Measurements from ENCODE around the gene NME7. TPM values are rescaled to one million over a fixed set of nuclear protein-coding genes. Genes with fewer than 3 reads are reported as not detected.

The NME7 gene
- polyA plus RNA-seq, 1 of the 3 experiments (the other 2 are of a cell fraction): 13.7 TPM

DNA sequence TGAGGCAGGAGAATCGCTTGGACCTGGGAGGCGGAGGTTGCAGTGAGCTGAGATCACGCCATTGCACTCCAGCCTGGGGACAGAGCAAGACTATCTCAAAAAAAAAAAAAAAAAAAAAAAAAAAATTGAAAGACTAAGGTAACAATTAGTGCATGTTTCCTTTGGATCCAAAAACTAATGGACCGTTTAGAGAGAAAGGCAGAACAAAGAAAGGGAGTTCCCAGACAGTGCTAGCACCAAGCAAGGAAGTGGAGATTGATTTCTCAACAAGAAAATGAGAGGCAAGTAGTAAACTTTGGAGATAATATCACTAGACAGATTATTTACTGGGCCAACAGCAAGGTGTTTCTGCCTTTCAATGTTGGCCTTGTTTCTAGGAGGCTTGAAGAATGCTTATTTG, 236.9 kb downstream of the NME7 start:
- H3K9me3 ChIP-seq: no peaks in the 10 kb centered on the region
- no peak overlapping the region for H3K4me2 ChIP-seq
- TF ChIP-seq TEAD4 (IDR thresholded peaks at IDR 0.05; ENCODE audit: borderline replicate concordance, insufficient read depth) (no peak), RAD21 (IDR thresholded peaks at IDR 0.05; ENCODE audit: low read length) (no peak), GABPA (IDR thresholded peaks at IDR 0.05; ENCODE audit: low read depth) (no peak), FOSL2 (IDR thresholded peaks at IDR 0.05; ENCODE audit: borderline replicate concordance, low read depth) (no peak), MEF2A (IDR thresholded peaks at IDR 0.05; ENCODE audit: borderline replicate concordance, low read depth) (no peak), YY1 (IDR thresholded peaks at IDR 0.05; ENCODE audit: low read depth) (no peak), TAF1 (IDR thresholded peaks at IDR 0.05; ENCODE audit: borderline replicate concordance, low read depth, low read length) (no peak)
- TF ChIP-seq, protein P1, sequence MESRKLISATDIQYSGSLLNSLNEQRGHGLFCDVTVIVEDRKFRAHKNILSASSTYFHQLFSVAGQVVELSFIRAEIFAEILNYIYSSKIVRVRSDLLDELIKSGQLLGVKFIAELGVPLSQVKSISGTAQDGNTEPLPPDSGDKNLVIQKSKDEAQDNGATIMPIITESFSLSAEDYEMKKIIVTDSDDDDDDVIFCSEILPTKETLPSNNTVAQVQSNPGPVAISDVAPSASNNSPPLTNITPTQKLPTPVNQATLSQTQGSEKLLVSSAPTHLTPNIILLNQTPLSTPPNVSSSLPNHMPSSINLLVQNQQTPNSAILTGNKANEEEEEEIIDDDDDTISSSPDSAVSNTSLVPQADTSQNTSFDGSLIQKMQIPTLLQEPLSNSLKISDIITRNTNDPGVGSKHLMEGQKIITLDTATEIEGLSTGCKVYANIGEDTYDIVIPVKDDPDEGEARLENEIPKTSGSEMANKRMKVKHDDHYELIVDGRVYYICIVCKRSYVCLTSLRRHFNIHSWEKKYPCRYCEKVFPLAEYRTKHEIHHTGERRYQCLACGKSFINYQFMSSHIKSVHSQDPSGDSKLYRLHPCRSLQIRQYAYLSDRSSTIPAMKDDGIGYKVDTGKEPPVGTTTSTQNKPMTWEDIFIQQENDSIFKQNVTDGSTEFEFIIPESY (IDR thresholded peaks at IDR 0.05; ENCODE audit: borderline replicate concordance, low read depth): no peak
- H3K9ac ChIP-seq: no peak overlapping the region
- no peak overlapping the region for H2AFZ ChIP-seq (ENCODE audit: low read depth)
- H3K36me3 ChIP-seq (replicated peaks in 1 of 2; ENCODE audit: control insufficient read depth in 1 of 2, insufficient read depth in 2 of 2, low read length in 1 of 2): peaks cover 76 to 91% of the 10 kb centered on the region in 2 experiments
- no peak overlapping the region; a peak in 1 of 4 replicates for H3K27ac ChIP-seq (ENCODE audit: low read depth in 2 of 2, low read length in 1 of 2)
- POLR2A ChIA-PET: no interaction called here
- peaks cover 15% of the 10 kb centered on the region for H3K79me2 ChIP-seq (ENCODE audit: insufficient read depth)
- peaks cover 0 to 5% of the 10 kb centered on the region in 2 experiments; a peak in 2 of 4 replicates for H3K4me1 ChIP-seq (ENCODE audit: control insufficient read depth in 1 of 2, insufficient read depth in 2 of 2, low read depth in 1 of 2, low read length in 1 of 2)
- no peaks in the 10 kb centered on the region for H4K20me1 ChIP-seq (ENCODE audit: insufficient read depth)
- H3K27me3 ChIP-seq (ENCODE audit: insufficient read depth): no peaks in the 10 kb centered on the region
- H3K4me3 ChIP-seq (ENCODE audit: low read depth in 2 of 2, low read length in 1 of 2): no peak overlapping the region
- CTCF ChIA-PET: interaction anchor here (1.1 to 1.5 kb wide), 2 partner anchors 15 to 218 kb away, joined by 3 read pairs; no protein-coding TSS in a partner anchor
- 97% methylated on average over 4 of the region's 4 CpGs for WGBS (ENCODE audit: low lambda C conversion rate)
- no peak for DNase-seq
- no peaks in the 10 kb centered on the region for H3K9me2 ChIP-seq
- H3F3A ChIP-seq (replicated peaks; ENCODE audit: insufficient read depth): peaks cover 16% of the 10 kb centered on the region

DNA sequence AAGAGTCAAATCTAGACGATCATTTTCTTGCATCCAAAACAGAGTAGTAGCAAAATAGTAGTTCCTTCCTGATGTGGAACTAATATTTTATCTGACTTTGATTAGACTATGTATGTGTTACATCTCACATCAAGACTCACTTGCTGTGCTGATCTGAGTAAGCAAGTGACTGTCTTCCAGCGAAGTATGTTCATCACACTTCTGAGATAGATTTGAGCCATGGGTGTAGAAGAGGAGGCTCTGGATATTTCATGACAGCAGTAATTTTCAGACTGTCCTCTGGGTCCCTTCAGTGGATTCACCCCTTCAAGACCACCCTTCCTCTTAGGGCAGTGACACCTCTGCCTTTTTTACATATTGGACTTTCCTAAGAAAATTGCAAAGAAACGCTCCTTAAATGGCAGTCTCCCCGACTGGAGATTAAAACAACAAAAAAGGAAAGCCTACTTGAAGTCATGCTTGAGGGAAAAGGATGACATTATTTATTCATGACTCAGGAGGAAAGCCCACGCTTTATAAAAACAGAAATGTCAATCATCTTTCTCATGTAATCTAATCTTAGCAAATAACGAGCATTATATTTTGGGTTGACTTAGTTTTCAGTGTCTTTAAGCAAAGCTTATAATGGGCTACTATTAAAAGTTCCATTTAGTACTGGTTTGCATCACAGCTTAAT, 238.3 kb downstream of the NME7 start:
- Histone ChIP-seq H3F3A (replicated peaks; ENCODE audit: insufficient read depth) (peaks cover 16% of the 10 kb centered on the region), H3K9me3 (no peaks in the 10 kb centered on the region), H3K4me2 (no peak overlapping the region), H3K36me3 (replicated peaks in 1 of 2; ENCODE audit: control insufficient read depth in 1 of 2, insufficient read depth in 2 of 2, low read length in 1 of 2) (peaks cover 69 to 95% of the 10 kb centered on the region in 2 experiments), H3K4me1 (ENCODE audit: control insufficient read depth in 1 of 2, insufficient read depth in 2 of 2, low read depth in 1 of 2, low read length in 1 of 2) (peaks cover 0 to 7% of the 10 kb centered on the region in 2 experiments; a peak in 2 of 4 replicates), H3K4me3 (ENCODE audit: low read depth in 2 of 2, low read length in 1 of 2) (no peak overlapping the region), H3K27ac (ENCODE audit: low read depth in 2 of 2, low read length in 1 of 2) (no peak overlapping the region; a peak in 2 of 4 replicates), H3K79me2 (ENCODE audit: insufficient read depth) (peaks cover 17% of the 10 kb centered on the region), H4K20me1 (ENCODE audit: insufficient read depth) (no peaks in the 10 kb centered on the region), H2AFZ (ENCODE audit: low read depth) (no peak overlapping the region), H3K9me2 (no peaks in the 10 kb centered on the region), H3K27me3 (ENCODE audit: insufficient read depth) (no peaks in the 10 kb centered on the region), H3K9ac (no peak overlapping the region)
- no peak for DNase-seq
- ChIA-PET CTCF (no interaction called here), POLR2A (no interaction called here)
- 73% methylated on average over 6 of the region's 6 CpGs for WGBS (ENCODE audit: low lambda C conversion rate)
- TF ChIP-seq, protein P2, sequence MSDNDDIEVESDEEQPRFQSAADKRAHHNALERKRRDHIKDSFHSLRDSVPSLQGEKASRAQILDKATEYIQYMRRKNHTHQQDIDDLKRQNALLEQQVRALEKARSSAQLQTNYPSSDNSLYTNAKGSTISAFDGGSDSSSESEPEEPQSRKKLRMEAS (IDR thresholded peaks at IDR 0.05; ENCODE audit: low read depth): no peak

Measured in SK-N-SH (cell line).